ENCODE results near the gene PDE4B.
"Not testable (repeated sequence)": the region's sequence is repeated elsewhere in the genome, so short reads cannot be mapped to it uniquely, and the experiment has no call there.

The PDE4B gene

GRCh38 chr1:65997693-65998092, 205.0 kb downstream of the PDE4B start:
- DNase-seq: no peak

- DNase-seq: no peak
These were observed 206.3 kb downstream of the PDE4B start for GRCh38 chr1:65998763-65999583.

DNA sequence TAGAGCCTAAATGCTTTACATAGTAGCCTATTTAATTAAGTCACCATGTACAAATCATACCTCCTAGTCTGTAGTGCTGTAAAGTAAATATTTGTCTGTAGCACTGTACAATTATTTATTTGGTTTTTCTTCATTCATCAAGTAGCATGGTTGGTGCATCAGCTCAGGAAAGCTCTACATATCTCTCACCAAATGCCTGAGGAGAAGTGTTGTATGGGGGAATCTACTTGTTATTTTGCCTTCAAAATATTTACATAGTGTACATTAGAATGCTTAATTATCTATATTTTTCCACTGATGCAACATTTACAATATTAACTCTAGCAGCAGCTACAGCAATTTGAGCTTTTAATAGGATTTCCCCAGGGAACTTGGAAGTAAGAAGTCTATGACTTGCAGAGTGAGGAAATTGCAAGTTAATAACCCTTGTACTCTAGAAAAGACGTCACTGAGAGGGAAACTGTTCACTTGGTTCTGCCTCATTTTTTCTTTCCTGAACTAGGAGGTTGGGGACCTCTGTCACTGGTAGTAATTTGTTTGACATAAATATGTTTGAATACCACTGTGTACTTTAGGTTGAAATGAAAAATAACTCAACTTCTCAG, 207.4 kb downstream of the PDE4B start:
- no peak for DNase-seq

DNA sequence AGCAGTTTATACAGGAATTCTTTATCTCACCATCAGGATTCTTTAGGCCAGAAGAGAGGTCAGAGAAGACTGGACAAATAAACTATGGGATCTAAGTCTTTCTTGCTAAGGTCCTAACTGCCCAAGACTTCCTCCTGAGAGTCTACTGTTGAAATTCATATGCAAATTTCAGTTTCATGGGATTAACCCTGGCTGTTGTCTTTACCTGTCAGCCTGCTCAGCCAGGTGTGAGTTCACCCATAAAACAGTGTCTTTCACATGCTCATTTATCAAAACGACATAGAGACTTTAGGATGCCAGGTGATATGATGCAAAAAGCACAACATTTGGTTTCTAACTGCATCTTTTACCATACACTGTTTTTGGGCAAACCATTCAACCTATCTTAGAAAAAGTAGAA, 211.0 kb downstream of the PDE4B start:
- DNase-seq: no peak

DNA sequence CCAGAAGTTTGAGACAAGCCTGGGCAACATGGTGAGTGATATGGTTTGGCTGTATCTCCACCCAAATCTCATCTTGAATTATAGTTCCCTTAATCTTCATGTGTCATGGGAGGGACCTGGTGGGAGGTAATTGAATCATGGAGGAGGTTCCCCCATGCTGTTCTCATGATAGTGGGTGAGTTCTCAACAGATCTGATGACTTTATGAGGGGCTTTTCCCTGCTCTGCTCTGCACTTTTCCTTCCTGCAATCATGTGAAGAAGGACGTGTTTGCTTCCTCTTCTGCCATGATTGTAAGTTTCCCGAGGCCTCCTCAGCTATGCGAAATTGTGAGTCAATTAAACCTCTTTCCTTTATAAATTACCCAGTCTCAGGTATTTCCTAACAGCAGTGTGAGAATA, 213.8 kb downstream of the PDE4B start:
- DNase-seq: peak; percentile 71 to 90 (median 71)

DNA sequence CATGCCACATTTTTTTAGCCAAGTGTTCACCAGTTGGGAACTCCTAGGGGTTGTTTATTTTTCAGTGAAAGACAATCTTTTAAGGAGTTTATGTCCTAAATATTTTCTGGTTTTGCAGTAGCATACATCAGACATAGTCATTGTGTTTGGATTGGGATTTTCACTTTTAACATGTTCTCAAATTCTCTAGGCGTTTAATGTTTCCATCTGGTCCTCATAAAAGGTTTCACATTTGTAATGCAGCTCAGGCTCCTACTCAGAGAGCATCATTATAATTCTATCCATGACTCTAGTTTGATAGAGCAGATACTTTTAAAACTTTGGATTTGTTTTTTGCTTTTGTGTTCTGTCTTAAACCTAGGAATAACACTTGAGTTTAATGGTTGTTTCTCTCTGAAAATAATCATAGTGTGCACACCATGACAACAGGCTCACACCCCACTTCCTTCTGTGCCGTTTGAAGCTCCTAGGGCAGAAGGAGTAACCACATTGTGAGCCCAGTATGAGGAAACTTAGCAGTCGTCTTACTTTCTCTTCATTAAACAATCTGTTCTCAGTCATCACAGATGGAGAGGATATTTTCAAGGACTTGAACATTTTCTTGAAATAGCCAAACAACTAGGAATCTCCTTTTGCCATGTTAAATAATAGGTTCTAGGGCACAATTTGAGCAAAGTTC, 219.6 kb downstream of the PDE4B start:
- peak; percentile 17 to 45 (median 41) for DNase-seq

DNA sequence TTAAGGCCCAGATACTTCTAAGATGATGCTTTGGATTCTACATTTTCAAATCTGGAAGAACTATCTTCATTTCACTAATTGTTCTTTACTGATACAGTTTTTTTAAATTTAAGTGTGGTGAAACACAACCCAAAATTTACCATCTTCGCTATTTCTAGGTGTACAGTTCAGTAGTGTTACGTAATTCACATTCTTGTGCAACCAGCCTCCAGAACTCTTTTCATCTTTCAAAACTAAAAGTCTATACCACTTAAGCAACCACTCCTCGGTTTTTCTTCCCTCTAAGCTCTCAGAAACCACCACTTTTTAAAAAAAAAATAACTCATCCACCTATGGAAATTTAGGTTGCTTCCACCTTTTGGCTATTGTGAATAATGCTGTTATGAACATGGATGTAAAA, 220.7 kb downstream of the PDE4B start:
- DNase-seq: peak in 1 of 3 donors; percentile 22

DNA sequence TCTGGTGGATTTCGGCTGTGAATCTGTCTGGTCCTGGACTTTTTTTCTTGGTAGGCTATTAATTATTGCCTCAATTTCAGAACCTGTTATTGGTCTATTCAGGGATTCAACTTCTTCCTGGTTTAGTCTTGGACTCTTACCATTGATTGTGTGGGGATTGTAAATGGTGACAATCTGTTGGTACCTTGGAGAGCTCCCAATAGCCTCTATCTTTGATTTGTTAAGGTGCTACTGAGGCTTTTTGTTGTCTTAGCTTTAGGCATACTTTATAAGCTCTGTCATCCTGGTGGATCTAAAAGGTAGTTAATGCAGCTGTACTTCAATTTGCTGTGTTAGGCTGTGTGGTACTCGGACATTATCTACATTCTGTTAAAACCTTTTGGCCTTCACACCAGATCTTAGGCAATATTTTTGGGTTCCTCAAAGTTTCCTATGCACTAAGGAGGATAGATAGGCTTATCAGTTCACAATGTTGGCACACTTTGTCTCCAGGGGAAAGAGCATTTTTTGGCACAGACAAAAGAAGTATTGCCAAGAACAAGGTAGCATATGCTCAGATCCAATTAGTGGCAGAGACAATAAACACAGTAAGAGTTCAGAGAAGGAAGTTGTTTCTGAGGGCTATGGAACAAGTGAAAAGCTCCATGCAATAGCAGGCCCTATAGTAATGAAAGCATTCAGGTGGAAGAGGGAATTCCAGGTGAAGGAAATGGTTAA, 230.4 kb downstream of the PDE4B start:
- no peak for DNase-seq

- DNase-seq: no peak
These were observed 232.5 kb downstream of the PDE4B start for GRCh38 chr1:66025188-66025587.

DNA sequence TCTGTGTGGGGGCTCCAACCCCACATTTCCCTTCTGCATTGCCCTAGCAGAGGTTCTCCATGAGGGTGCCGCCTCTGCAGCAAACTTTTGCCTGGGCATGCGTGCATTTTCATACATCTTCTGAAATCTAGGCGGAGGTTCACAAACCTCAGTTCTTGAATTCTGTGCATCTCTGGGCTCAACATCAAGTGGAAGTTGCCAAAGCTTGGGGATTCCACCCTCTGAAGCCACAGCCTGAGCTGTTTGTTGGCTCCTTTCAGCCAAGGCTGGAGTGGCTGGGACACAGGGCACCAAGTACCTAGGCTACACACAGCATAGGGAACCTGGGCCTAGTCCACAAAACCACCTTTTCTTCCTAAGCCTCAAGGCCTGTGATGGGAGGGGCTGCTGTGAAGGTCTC, 235.3 kb downstream of the PDE4B start:
- no peak for DNase-seq

GRCh38 chr1:66033781-66034180, 241.1 kb downstream of the PDE4B start:
- DNase-seq: no peak

GRCh38 chr1:66035616-66036245, 243.0 kb downstream of the PDE4B start:
- DNase-seq: no peak

GRCh38 chr1:66041654-66042053, 249.0 kb downstream of the PDE4B start:
- no peak for DNase-seq

- no peak for DNase-seq
These were observed 250.5 kb downstream of the PDE4B start for GRCh38 chr1:66043186-66043585.

DNA sequence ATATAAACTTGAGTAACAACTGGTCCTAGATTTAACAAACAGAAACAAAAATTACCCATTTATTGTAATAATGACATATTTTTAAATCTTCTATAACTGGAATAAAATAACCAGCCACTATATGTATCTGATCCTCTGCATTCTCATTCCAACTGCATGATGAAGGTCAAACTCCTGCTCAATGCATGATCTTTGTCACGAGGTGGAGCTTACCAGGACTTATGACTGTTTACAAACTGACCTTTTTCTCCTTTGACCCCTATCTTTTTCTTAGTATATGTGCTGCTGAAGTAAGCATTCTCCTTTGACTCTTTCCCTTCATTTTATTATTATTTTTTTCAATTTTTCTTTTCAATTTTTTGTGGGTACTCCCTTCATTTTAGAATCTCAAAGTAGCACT, 252.2 kb downstream of the PDE4B start:
- no peak for DNase-seq

DNA sequence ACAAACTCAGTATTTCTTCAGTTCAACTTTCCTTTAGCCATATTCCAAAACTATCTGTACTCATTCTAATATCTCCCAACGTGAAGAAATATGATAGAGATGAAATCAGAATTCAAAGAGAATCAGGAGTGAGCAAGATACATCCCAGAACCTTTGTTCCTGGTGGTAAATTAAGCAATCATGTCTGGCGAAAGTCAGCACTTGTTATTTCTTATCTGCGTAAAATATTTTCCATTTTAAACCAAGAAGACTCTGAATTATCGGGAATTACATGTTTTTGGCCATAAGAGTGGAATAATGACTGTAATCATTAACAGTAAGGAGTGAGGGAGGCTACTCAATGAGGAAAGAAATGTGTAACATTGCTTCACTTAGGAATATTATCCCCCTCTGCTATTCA, 253.7 kb downstream of the PDE4B start:
- no peak for DNase-seq

- DNase-seq: no peak
These were observed 255.3 kb downstream of the PDE4B start for GRCh38 chr1:66048011-66048410.

GRCh38 chr1:66050123-66050522, 257.4 kb downstream of the PDE4B start:
- no peak for DNase-seq

DNA sequence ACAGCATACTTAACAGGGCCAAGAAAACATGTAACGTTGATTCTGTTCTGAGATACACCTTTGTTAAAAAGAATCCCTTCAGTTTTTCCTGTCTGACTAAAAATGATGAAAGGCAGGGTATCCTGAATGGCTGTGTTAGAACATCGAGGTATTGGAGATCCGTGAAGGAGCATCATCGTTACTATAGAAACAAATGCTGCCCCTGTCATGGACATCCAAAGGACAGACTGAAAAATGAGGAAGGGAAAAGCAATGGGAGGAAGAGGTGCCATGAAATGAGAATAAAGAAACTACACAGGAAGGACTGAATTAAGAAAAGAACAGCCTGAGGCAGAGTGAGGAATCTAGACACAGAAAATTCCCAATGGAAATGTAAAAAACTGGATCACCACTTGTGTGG, 257.9 kb downstream of the PDE4B start:
- no peak for DNase-seq

- DNase-seq: no peak
These were observed 262.4 kb downstream of the PDE4B start for GRCh38 chr1:66055092-66055491.

GRCh38 chr1:66057448-66057847, 264.8 kb downstream of the PDE4B start:
- DNase-seq: not testable (repeated sequence)

DNA sequence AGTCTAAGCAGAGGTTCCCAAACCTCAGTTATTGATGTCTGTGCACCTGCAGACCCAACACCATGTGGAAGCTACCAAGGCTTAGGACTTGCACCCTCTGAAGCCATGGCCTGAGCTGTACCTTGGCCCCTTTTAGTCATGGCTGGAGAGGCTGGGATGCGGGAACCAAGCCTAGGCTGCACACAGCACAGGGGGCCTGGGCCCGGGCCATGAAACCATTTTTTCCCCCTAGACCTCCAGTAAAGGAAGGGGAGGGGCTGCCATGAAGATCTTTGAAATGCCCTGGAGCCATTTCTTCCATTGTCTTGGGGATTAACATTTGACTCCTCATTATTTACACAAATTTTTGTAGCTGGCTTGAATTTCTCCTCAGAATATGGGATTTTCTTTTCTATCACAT, 265.9 kb downstream of the PDE4B start:
- DNase-seq: no peak

GRCh38 chr1:66067219-66067618, 274.5 kb downstream of the PDE4B start:
- not testable (repeated sequence) for DNase-seq

Data from suppressor macrophage treated with lipopolysaccharide for 1 hour (primary cell).